HL-60 (cell line): ENCODE measurements around the gene CCR9.

Experiments
- DNase-seq, 2 experiments: peaks; one replicate each; pipeline ENCODE4 v3.0.0-alpha.2; 2010 to 2020; ENCODE audit warnings: low read depth in 1 of 2, low spot score in 1 of 2
- H3K27ac ChIP-seq: fragments of 250-450 bp; sonication (Bioruptor Pico); replicated peaks from 2 replicates; pipeline ENCODE4 v1.5.1; 2020; ENCODE audit warnings: mild to moderate bottlenecking, moderate library complexity
- H3K27me3 ChIP-seq: fragments of 250-450 bp; sonication (Bioruptor Pico); 2 replicates; pipeline ENCODE4 v1.5.1; 2021; ENCODE audit warnings: mild to moderate bottlenecking, moderate library complexity; ENCODE audit not compliant: insufficient read depth, poor library complexity, severe bottlenecking
- H3K4me3 ChIP-seq: replicated peaks from 2 replicates; pipeline ENCODE4 v1.5.1; 2011; ENCODE audit warnings: mild to moderate bottlenecking, control low read depth, low read length; ENCODE audit not compliant: insufficient read depth
- GABPA ChIP-seq: IDR thresholded peaks from 2 replicates; pipeline ENCODE4 v1.6.1; 2012; ENCODE audit warnings: low read depth
- POLR2AphosphoS5 ChIP-seq: IDR thresholded peaks from 2 replicates; pipeline ENCODE4 v1.6.1; 2012; ENCODE audit warnings: low read depth
- SPI1 ChIP-seq: IDR thresholded peaks from 2 replicates; pipeline ENCODE4 v1.6.1; 2012; ENCODE audit warnings: low read depth, mild to moderate bottlenecking, borderline replicate concordance
- TF ChIP-seq, protein P1 (sequence below): IDR thresholded peaks from one replicate; pipeline ENCODE4 v1.5.1; 2011; ENCODE audit warnings: low read length, control low read depth, inconsistent platforms; ENCODE audit not compliant: insufficient read depth
- TF ChIP-seq, protein P2 (sequence below): IDR thresholded peaks from 2 replicates; pipeline ENCODE4 v1.6.1; 2012; ENCODE audit warnings: low read depth; ENCODE audit not compliant: insufficient replicate concordance

Gene CCR9

DNA sequence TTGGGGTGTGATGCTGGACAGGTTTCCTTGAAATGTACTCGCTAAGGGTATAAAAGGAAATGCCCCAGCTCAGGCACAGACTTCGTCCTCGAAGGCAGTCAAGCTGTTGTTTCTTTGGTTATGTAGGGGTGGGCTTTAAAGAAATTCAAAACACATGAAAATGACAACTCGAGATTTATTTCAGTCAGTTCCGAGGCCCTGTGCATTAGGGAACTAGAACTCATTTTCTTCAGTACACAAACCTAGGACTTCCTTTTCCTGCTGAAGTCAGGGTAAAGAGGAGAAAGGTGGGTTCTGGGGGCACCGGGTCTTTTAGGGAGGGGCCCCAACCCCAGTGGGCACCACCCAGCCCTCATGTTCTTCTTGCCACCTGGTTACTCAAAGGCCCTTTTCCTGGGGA is 7.7 kb downstream of the CCR9 start:
- TF ChIP-seq GABPA = no peak
- TF ChIP-seq, protein P1, sequence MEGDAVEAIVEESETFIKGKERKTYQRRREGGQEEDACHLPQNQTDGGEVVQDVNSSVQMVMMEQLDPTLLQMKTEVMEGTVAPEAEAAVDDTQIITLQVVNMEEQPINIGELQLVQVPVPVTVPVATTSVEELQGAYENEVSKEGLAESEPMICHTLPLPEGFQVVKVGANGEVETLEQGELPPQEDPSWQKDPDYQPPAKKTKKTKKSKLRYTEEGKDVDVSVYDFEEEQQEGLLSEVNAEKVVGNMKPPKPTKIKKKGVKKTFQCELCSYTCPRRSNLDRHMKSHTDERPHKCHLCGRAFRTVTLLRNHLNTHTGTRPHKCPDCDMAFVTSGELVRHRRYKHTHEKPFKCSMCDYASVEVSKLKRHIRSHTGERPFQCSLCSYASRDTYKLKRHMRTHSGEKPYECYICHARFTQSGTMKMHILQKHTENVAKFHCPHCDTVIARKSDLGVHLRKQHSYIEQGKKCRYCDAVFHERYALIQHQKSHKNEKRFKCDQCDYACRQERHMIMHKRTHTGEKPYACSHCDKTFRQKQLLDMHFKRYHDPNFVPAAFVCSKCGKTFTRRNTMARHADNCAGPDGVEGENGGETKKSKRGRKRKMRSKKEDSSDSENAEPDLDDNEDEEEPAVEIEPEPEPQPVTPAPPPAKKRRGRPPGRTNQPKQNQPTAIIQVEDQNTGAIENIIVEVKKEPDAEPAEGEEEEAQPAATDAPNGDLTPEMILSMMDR = no peak
- no peak for TF ChIP-seq POLR2AphosphoS5
- no peak for TF ChIP-seq SPI1
- TF ChIP-seq, protein P2, sequence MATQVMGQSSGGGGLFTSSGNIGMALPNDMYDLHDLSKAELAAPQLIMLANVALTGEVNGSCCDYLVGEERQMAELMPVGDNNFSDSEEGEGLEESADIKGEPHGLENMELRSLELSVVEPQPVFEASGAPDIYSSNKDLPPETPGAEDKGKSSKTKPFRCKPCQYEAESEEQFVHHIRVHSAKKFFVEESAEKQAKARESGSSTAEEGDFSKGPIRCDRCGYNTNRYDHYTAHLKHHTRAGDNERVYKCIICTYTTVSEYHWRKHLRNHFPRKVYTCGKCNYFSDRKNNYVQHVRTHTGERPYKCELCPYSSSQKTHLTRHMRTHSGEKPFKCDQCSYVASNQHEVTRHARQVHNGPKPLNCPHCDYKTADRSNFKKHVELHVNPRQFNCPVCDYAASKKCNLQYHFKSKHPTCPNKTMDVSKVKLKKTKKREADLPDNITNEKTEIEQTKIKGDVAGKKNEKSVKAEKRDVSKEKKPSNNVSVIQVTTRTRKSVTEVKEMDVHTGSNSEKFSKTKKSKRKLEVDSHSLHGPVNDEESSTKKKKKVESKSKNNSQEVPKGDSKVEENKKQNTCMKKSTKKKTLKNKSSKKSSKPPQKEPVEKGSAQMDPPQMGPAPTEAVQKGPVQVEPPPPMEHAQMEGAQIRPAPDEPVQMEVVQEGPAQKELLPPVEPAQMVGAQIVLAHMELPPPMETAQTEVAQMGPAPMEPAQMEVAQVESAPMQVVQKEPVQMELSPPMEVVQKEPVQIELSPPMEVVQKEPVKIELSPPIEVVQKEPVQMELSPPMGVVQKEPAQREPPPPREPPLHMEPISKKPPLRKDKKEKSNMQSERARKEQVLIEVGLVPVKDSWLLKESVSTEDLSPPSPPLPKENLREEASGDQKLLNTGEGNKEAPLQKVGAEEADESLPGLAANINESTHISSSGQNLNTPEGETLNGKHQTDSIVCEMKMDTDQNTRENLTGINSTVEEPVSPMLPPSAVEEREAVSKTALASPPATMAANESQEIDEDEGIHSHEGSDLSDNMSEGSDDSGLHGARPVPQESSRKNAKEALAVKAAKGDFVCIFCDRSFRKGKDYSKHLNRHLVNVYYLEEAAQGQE = no peak
- DNase-seq = no peak
- Histone ChIP-seq H3K27me3 (no peaks in the 10 kb centered on the region), H3K27ac (no peak overlapping the region), H3K4me3 (no peak overlapping the region)

DNA sequence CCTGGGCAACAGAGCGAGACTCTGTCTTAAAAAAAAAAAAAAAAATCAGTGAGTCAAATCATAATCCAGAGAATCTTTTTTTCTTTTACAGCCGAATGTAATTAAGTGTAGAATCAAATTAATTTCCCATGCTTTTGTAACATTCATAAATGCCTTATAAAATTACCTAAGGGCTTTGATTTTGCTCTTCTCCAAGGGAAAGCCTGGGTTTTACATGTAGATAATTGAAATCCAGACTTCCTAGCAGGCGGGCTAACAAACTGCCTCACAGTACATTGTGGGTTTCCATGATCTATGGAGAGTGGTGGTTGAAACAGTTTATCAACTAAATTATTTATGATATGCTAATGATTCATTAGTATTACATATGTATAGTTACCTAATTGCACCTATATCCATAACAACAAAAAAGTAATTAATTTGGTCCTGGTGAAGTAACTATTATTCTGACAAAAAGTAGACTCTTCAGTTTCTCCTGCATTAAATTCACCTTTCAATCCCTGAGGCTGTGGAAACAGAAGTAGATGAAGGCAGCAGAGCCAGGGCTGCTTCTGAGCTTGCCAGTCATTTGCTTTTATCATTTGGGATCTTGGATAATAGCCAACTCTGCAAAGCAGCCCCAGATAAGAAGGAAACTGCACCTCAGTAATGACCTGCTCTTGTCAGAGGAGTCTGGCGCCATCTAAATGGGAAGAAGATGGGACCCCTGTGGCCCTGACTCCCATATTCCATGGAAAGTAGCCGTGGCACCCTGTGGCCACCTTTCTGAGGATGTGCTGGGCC is 9.5 kb downstream of the CCR9 start:
- Histone ChIP-seq H3K4me3 (no peak overlapping the region), H3K27me3 (no peaks in the 10 kb centered on the region), H3K27ac (no peak overlapping the region)
- TF ChIP-seq GABPA (no peak), POLR2AphosphoS5 (no peak), SPI1 (no peak)
- TF ChIP-seq, protein P1 = no peak
- TF ChIP-seq, protein P2 = no peak
- no peak for DNase-seq

DNA sequence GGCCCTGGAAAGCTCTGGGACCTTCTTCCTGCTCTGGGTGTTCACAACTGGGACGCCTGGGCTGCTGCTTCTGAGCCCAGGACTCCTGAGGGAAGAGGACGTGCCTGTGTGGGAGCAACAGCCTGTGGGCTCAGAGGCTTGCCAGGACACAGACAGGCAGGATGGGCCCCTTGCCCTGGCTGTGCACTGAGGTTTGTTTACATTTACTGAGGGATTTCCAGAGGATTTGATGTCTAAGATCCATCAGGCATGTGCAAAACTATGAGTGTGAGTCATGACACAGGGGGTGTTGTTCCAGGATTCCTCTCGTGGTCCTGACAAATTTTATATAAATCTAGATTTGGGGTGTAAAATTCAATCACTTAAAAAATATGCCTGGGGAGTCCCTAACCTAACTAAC is 10.6 kb downstream of the CCR9 start:
- no peak for DNase-seq
- TF ChIP-seq POLR2AphosphoS5 (no peak), GABPA (no peak), SPI1 (no peak)
- TF ChIP-seq, protein P1 = no peak
- TF ChIP-seq, protein P2 = no peak
- Histone ChIP-seq H3K27me3 (no peaks in the 10 kb centered on the region), H3K4me3 (no peak overlapping the region), H3K27ac (no peak overlapping the region)
